OCI-LY3 (cell line): ENCODE data around the gene FAM241B.

Experiments
- H2AFZ ChIP-seq: fragments of 200-600, 300-600 bp; shearing (Covaris generic); 2 replicates; pipeline ENCODE4 v1.6.0; 2014; ENCODE audit warnings: antibody characterized with exemption, low read depth, low read length
- H3K27ac ChIP-seq: fragments of 200-600, 300-600 bp; sonication (generic); 2 replicates; pipeline ENCODE4 v1.5.1; 2014; ENCODE audit warnings: mild to moderate bottlenecking, low read length, moderate library complexity, mixed read lengths
- H3K27me3 ChIP-seq: fragments of 200-600, 300-600 bp; sonication (generic); 2 replicates; pipeline ENCODE4 v1.6.1; 2014; ENCODE audit warnings: low read depth, low read length, mixed read lengths
- H3K36me3 ChIP-seq: fragments of 200-600, 300-600 bp; sonication (generic); replicated peaks from 2 replicates; pipeline ENCODE3; 2014; ENCODE audit warnings: low read depth, low read length, mixed read lengths
- H3K4me1 ChIP-seq: fragments of 300-600, 200-600 bp; sonication (generic); 2 replicates; pipeline ENCODE4 v1.6.1; 2014; ENCODE audit warnings: low read length, mixed read lengths
- H3K4me2 ChIP-seq: fragments of 200-600, 300-600 bp; sonication (generic); 2 replicates; pipeline ENCODE4 v1.6.1; 2014; ENCODE audit warnings: low read length, mixed read lengths
- H3K4me3 ChIP-seq: fragments of 300-600, 200-600 bp; sonication (generic); 2 replicates; pipeline ENCODE4 v1.5.1; 2014; ENCODE audit warnings: antibody characterized with exemption, mild to moderate bottlenecking, low read length, moderate library complexity
- H3K79me2 ChIP-seq: fragments of 300-600, 200-600 bp; shearing (Covaris generic); 2 replicates; pipeline ENCODE4 v1.6.1; 2014; ENCODE audit warnings: mild to moderate bottlenecking, low read length, mixed read lengths
- H3K9ac ChIP-seq: fragments of 300-600, 200-600 bp; shearing (Covaris generic); 2 replicates; pipeline ENCODE4 v1.6.0; 2014; ENCODE audit warnings: mild to moderate bottlenecking, low read length, moderate library complexity
- H3K9me3 ChIP-seq: fragments of 200-600, 300-600 bp; shearing (Covaris generic); 2 replicates; pipeline ENCODE4 v1.6.1; 2014; ENCODE audit warnings: low read length, mixed read lengths; ENCODE audit not compliant: insufficient read depth
- H4K20me1 ChIP-seq: fragments of 200-600, 300-600 bp; sonication (generic); 2 replicates; pipeline ENCODE4 v1.6.1; 2016; ENCODE audit warnings: low read length, mixed read lengths; ENCODE audit not compliant: insufficient read depth
- EZH2phosphoT487 ChIP-seq: fragments of 200-600 bp; shearing (Covaris generic); IDR thresholded peaks from 2 replicates; pipeline ENCODE4 v1.6.1; 2018; ENCODE audit warnings: antibody characterized with exemption, mixed run types, low read depth
- TF ChIP-seq, protein P1 (sequence below): fragments of 200-600, 300-600 bp; sonication (generic); IDR thresholded peaks from 2 replicates; pipeline ENCODE4 v1.5.1; 2014; ENCODE audit warnings: antibody characterized with exemption, low read length, low read depth

FAM241B gene

DNA sequence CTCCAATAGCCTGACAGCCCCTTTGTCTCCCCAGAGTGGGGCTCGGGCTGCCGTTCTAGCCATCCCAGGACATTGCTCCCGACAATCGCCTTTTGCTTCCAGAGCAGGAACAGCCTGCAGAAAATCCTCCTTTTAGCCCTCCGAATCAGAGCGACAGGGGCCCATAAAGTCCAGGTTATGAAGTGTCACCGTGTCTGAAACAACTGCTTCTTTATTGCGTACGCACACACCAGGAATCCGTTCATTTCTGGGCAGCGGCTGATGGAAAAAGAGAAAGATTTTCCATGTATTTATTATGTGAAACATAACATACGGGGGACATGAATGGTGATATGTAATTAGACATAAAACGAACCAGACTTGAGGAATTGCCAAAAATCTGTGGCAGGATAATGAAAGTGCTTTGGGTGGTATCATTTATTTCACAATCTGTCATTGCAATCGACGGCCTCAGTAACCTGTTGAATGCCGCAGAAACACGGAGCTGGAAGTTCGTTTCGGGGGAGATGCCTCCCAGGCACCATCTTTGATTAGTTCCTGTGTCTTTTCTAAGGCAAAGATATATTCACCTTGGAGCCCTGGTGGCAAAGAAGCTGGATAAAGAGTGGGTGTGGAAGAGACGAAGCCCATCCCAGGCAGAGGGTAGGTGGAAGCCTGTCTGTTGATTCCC lies 48.1 kb downstream of the FAM241B start:
- no peak overlapping the region for H3K9ac ChIP-seq
- no peaks in the 10 kb centered on the region for H3K36me3 ChIP-seq
- no peaks in the 10 kb centered on the region for H4K20me1 ChIP-seq
- H3K4me2 ChIP-seq = no peak overlapping the region
- no peak overlapping the region for H2AFZ ChIP-seq
- no peaks in the 10 kb centered on the region for H3K4me1 ChIP-seq
- H3K27ac ChIP-seq = no peak overlapping the region
- H3K27me3 ChIP-seq = peaks cover 16% of the 10 kb centered on the region
- H3K9me3 ChIP-seq = no peaks in the 10 kb centered on the region
- no peaks in the 10 kb centered on the region for H3K79me2 ChIP-seq
- TF ChIP-seq EZH2phosphoT487 = no peak
- TF ChIP-seq, protein P1, sequence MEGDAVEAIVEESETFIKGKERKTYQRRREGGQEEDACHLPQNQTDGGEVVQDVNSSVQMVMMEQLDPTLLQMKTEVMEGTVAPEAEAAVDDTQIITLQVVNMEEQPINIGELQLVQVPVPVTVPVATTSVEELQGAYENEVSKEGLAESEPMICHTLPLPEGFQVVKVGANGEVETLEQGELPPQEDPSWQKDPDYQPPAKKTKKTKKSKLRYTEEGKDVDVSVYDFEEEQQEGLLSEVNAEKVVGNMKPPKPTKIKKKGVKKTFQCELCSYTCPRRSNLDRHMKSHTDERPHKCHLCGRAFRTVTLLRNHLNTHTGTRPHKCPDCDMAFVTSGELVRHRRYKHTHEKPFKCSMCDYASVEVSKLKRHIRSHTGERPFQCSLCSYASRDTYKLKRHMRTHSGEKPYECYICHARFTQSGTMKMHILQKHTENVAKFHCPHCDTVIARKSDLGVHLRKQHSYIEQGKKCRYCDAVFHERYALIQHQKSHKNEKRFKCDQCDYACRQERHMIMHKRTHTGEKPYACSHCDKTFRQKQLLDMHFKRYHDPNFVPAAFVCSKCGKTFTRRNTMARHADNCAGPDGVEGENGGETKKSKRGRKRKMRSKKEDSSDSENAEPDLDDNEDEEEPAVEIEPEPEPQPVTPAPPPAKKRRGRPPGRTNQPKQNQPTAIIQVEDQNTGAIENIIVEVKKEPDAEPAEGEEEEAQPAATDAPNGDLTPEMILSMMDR = no peak
- H3K4me3 ChIP-seq = no peak overlapping the region

DNA sequence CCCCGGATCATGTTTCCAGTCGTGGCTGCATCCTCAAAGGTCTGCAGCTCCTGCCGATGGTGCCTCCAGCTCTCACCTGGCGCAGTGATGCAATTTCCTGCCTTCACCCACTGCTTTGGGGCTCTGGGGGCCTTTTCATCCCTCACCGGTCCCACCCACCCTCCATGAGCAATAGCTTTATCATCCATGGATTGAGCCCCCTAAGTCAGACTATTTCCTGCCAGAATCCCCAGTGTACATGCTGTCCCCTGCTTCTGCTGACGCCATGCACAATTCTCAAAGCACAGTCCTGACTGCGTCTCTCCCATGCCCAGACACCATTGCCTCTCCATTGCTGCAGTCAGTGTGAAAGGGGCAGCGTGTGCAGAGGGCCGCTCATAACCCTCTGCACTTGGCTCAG lies 49.7 kb downstream of the FAM241B start:
- no peaks in the 10 kb centered on the region for H3K79me2 ChIP-seq
- H3K27me3 ChIP-seq = peaks cover 14% of the 10 kb centered on the region
- H3K4me2 ChIP-seq = no peak overlapping the region
- no peak overlapping the region for H3K4me3 ChIP-seq
- TF ChIP-seq EZH2phosphoT487 = no peak
- TF ChIP-seq, protein P1 = no peak
- H2AFZ ChIP-seq = no peak overlapping the region
- H3K9ac ChIP-seq = no peak overlapping the region
- no peaks in the 10 kb centered on the region for H3K9me3 ChIP-seq
- H3K4me1 ChIP-seq = no peaks in the 10 kb centered on the region
- no peaks in the 10 kb centered on the region for H4K20me1 ChIP-seq
- no peaks in the 10 kb centered on the region for H3K36me3 ChIP-seq
- no peak overlapping the region for H3K27ac ChIP-seq

GRCh38 chr10:69680610-69681009 lies 50.6 kb downstream of the FAM241B start:
- TF ChIP-seq, protein P1 = no peak
- TF ChIP-seq EZH2phosphoT487 = no peak
- Histone ChIP-seq H3K79me2 (no peaks in the 10 kb centered on the region), H4K20me1 (no peaks in the 10 kb centered on the region)

GRCh38 chr10:69681436-69681835 lies 51.4 kb downstream of the FAM241B start:
- Histone ChIP-seq H3K27me3 (peaks cover 13% of the 10 kb centered on the region), H3K4me3 (no peak overlapping the region), H2AFZ (no peak overlapping the region), H4K20me1 (no peaks in the 10 kb centered on the region), H3K4me1 (no peaks in the 10 kb centered on the region), H3K79me2 (no peaks in the 10 kb centered on the region), H3K9me3 (no peaks in the 10 kb centered on the region), H3K9ac (no peak overlapping the region), H3K27ac (no peak overlapping the region), H3K36me3 (no peaks in the 10 kb centered on the region), H3K4me2 (no peak overlapping the region)
- TF ChIP-seq, protein P1 = no peak
- no peak for TF ChIP-seq EZH2phosphoT487

More at GRCh38 chr10:69680610-69681009, 50.6 kb downstream of the FAM241B start:
- no peak overlapping the region for H3K27ac ChIP-seq
- H3K4me3 ChIP-seq = no peak overlapping the region
- H3K27me3 ChIP-seq = peaks cover 13% of the 10 kb centered on the region
- H3K9ac ChIP-seq = no peak overlapping the region
- no peak overlapping the region for H3K4me2 ChIP-seq
- H3K4me1 ChIP-seq = no peaks in the 10 kb centered on the region
- H2AFZ ChIP-seq = no peak overlapping the region
- H3K9me3 ChIP-seq = no peaks in the 10 kb centered on the region
- H3K36me3 ChIP-seq = no peaks in the 10 kb centered on the region
